WI38 (cell line): Measurements from ENCODE around the gene ZNF100.
"Not testable (repeated sequence)": the region's sequence is repeated elsewhere in the genome, so short reads cannot be mapped to it uniquely, and the experiment has no call there.

Experiments
- H3K4me3 ChIP-seq: 2 replicates; pipeline ENCODE4 v1.5.1; 2011; ENCODE audit warnings: low read depth, mild to moderate bottlenecking, control low read depth, low read length
- CTCF ChIP-seq: IDR thresholded peaks from 2 replicates; pipeline ENCODE4 v1.5.1; 2012; ENCODE audit warnings: low read depth, mild to moderate bottlenecking, control low read depth, low read length

The ZNF100 gene

GRCh38 chr19:21767065-21767800 is at the start of gene ZNF100:
TSS of gene ZNF100 (minus strand) at chr19:21767579. CDS start at chr19:21767429, 150 bp downstream.
- peak within 1 kb of the TSS; percentile 92 for H3K4me3 ChIP-seq
- no peak for TF ChIP-seq CTCF

GRCh38 chr19:21812448-21812847 is 45.1 kb upstream of the ZNF100 start:
- no peak overlapping the region for H3K4me3 ChIP-seq
- no peak for TF ChIP-seq CTCF

GRCh38 chr19:21808400-21809000 is 41.1 kb upstream of the ZNF100 start:
- not testable (repeated sequence) for H3K4me3 ChIP-seq

- no peak overlapping the region for H3K4me3 ChIP-seq
- no peak for TF ChIP-seq CTCF
These were observed 22.2 kb upstream of the ZNF100 start for GRCh38 chr19:21789466-21790085.

GRCh38 chr19:21786936-21787335 is 19.6 kb upstream of the ZNF100 start:
- no peak for TF ChIP-seq CTCF
- H3K4me3 ChIP-seq, result no peak overlapping the region

GRCh38 chr19:21775792-21776191 is 8.4 kb upstream of the ZNF100 start:
- H3K4me3 ChIP-seq, result not testable (repeated sequence)

GRCh38 chr19:21766705-21767064 is 694 bp downstream of the ZNF100 start:
- peak overlapping the region; percentile 92 for H3K4me3 ChIP-seq

- TF ChIP-seq CTCF, result no peak
- no peak overlapping the region for H3K4me3 ChIP-seq
These were observed 2.2 kb downstream of the ZNF100 start for GRCh38 chr19:21765151-21765550.

GRCh38 chr19:21761547-21761946 is 5.8 kb downstream of the ZNF100 start:
- H3K4me3 ChIP-seq, result not testable (repeated sequence)
